GM19395 (cell line): ENCODE data around the gene LTBP1.

Experiments
- ATAC-seq: cut with Tn5 transposase; IDR thresholded peaks from one replicate; pipeline ENCODE4 v1.9.1; 2021; ENCODE audit warnings: mild to moderate bottlenecking, moderate library complexity; ENCODE audit not compliant: unreplicated experiment

Gene LTBP1

DNA sequence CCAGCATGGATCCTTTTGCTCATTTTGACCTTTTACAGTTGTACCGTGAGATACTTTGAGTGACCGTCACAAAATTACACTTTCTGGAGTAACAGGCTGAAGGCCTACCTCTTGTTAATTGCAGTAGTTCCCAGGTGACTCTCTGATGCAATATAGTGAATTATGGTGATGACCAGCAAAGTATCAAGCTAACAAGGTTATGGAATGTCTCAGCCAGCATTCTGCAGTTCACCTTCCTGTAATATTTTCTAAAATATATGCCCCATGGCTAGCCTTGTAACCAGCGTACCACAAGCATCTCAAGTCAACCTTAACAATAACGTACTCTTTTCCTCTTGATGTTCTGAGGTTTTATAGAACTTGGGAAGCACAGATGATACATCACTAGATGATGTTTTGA, 234.7 kb downstream of the LTBP1 start:
- ATAC-seq, result no peak

DNA sequence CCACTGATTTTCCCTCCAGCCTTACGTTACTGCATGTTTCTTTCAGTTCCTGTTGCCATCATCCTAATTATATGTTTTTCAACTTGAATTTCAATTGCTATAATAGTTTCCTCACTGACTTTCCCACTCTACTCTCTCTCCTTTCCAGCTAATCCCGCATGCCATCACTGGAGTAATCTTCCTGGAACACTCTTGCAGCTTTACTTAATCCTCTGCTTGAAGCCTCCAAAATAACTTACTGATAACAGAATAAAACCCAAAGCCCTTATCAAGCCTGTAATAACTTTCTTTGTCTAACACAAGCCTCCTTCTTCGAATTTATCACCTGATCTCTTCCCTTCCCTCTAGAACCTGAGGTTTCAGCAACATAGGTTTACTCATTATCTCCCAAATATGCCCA, 237.3 kb downstream of the LTBP1 start:
- no peak for ATAC-seq

DNA sequence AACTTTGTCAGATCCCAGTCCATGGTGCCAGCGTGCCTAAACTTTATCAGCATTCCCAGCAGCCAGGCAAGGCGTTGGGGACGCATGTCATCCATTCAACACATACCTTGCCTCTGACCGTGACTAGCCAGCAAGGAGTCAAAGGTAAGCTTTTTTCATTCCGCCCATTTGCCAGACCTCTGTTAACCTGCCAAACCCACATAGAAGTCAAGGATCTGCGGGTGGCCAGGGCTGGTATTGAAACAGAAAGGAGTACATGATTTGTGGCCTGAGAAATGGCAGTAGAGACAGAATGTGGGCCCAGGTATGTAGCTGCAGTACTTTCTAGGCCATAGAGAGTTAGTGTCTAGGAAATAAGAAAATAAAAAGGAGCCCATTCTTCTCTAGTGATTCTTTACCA, 240.2 kb downstream of the LTBP1 start:
- no peak for ATAC-seq

DNA sequence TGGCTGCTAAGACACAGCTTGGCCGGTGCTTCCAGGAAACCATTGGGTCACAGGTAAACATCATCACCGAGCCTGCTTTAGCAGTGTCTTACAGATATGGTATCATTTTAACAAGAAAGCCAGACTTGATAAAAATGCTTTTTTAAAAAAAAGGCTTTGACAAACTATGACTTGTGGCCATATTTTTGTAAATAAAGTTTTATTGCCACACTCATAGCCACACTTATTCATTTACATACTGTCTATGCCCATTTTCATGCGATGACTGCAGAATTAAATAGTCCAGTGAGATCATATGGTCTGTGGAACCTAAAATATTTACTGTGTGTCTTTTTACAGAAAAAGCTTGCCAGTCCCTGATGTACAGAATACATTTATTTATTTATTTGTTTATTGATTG, 242.0 kb downstream of the LTBP1 start:
- no peak for ATAC-seq

DNA sequence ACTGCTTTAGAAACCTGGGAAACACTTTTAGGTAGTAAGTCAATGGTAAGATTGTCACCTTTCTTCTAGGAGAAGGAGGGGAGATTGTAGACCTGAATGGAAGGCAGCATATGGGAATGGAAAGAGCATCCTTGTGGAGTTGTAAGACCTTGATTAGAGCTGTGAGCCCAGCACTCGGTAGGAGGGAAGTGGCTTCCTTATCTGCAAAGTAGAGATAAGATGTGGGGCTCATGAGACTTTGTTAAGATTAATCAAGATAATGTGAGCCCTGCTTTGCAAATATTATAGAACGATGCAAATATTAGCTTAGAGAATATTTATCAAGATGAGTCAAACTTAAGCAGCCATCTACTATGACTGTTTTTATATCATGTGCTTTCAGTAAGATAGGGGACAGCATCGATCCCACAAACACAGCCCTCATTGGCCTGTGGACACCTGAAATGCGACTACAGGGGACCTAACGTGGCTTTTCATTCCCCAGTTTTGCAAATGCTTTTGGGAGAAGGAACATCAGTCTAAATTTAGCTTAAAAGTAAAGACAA, 243.7 kb downstream of the LTBP1 start:
- ATAC-seq, result no peak

DNA sequence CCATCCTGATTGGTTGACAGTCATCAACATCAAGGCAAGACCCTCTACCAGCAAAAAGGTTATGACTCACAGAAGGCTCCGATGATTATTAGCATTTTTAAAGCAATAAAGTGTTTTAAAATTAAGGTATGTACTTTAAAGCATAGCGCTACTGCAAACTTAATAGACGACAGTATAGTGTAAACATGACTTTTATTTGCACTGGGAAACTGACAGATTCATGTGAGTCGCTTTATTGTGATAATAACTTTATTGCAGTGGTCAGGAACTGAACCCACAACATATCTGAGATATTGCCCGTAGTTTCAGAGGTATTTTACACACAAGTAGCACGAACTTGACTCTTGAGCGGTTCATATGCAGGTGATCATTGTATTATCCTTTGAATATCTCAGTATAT, 249.1 kb downstream of the LTBP1 start:
- ATAC-seq, result no peak

DNA sequence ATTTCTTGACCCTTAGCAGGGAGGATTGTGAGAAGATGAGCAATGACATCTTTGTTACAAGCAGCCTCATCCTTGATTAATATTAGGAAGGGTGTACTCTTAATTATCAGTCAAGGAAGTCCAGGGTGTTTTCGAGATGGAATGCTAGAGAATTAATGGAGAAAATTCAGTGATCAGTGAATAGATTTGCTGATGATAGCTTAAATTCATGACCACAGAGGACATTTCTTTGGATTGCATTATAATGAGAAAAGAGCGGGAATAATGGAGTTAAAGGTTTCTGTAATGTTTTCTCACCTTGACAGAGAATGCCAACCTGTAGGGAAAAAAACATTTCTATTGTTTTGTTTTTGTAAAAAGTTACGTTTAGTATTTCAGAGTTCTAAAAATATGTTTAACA, 249.9 kb downstream of the LTBP1 start:
- ATAC-seq, result no peak

DNA sequence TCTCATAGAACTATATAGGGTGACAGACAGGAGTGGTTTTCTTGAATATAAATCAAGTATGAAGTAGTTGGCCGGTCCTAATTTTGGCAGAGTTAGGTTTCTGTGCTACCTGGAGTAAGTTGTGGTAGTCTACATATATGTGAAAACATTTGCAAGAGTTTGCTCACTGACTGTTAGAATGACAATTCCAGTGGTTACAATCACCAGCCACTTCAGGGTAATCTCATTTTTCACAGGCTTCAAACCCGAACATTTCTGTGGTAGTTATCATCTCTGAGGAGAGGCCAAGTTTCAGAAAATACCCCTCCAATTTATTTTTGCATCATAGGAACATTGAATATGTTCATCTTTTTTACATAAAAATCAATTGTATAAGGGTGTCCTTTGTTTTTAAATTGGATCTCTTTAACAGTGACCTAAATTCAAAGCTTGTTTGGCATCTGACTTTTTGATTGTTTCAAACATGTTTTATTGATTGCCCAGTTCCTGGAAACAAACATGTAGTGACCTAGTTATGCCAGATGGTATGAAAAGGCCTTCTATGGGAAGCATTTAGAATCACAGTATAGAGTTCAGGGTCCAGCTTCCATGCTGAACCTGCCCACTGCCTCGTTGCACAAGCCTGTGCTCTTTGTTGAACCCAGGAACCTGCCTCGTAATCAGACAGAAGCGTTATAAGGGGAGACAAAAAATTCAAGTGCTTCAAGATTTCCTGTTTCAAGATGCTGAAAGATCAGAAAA, 250.6 kb downstream of the LTBP1 start:
- no peak for ATAC-seq

DNA sequence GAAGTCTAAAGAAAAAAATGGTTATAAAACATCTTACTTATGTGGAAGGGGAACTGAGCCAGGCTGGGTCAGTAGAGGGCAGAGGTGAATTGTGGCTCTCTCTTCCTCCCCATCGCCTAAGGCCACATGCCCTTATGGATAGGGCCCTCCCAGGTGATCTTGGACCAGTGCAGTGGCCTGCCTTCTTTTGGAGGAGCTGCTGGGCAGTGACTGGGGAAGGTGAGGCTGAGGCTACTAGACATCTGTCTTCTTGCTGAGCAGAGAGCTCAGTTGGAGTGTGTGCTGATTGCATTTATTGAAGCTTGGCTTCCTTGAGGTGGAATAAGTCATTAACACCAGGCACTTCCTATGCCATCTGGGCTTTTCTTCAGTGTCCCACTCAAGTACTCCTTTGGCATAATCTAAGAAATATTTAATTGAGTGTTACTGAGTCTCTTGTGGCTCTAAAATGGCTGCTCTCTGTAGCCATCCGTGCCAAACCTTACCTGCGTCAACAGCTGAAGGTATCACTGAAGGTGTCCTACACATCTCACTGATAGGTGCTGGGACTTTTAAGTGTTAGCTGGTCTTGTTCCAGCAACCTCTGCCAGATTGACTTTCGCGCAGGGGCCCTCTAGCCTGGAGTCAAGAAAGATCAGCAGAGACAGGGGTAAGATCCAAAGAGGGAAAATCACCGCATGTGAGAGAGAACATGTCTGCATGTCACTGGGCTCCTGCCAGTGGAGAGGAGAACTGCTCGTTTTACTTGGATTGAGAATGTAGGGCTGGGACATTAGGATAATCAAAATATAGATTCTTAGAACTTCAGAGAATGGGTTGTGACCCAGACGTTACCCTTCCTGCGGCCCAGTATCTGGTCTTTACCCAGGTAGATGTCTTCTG, 256.1 kb downstream of the LTBP1 start:
- ATAC-seq, result no peak

DNA sequence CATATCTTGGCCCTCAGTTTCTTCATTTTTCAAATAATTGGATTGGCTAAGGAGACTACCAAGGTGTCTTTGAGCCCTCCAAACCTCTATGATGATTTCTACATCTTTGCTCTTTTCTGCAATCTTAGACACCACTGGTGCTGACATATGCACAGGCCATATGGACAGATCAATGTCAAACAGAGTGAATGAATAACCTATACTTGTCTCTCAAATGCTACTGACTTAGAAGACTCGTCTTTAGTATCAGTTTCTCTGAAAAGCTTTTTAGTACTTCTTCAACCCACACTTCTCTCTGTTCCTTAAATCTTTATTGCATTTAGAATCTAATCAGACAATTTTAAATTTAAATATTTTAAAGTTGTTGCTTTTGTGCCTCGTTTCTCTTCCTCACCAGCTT, 258.2 kb downstream of the LTBP1 start:
- ATAC-seq, result peak; percentile 65

DNA sequence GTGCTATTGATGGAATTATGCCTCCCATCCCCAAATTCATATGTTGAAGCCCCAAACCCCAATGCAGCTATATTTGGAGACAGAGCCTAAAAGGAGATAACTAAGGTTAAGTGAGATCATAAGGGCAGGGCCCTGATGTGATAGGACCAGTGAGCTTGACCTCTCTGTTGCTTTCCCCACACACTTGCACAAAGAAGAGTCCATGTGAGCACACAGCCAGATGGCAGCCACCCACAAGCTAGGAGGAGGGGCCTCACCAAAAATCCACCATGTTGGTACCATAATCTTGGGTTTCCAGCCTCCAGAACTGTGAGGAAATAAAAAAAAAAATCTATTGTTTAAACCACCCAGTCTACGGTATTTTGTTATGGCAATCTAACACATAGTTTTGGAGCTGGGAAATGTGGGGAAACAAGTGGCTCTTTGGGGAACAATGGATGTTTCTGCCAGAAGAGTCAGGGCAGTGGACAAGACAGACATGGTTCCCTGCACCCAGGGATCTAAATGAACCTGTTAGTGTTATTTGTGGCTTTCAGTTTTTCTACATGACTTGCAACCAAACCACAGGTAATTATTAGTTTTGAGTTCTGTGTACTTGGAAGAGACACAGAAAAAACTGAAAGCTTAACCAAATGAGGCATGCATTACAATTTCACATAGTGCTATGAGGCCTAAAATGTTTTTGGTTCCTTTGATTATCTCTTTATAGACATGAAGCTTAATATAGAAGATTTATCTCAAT, 259.1 kb downstream of the LTBP1 start:
- ATAC-seq, result peak; percentile 95

DNA sequence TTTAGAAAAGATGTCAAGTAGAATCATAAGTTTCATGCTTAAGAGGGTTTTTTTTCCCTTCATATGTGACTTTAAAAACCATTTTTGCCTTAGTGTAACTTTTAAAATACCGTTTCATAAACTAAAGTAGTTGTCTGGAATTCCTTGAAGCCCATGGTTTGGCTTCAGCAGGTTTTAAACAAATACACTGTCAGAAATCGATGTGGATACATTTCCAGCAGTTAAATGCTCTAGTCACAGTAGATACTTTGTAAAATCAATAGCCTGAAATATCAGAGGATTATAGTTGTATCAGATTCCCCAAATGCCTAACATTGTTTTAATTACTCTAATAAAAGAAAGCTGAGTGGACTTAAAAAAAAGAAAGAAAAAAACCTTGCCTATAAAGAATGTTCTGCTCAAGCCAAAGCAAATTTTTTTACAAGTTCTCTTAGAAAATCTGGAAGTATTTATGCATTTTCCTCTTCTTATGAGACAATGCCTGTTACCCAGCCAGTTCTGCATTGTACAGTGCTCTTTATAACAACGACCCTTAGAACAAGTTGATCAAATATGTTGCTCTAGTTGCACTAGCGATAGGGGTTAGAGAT, 260.5 kb downstream of the LTBP1 start:
- ATAC-seq, result no peak

DNA sequence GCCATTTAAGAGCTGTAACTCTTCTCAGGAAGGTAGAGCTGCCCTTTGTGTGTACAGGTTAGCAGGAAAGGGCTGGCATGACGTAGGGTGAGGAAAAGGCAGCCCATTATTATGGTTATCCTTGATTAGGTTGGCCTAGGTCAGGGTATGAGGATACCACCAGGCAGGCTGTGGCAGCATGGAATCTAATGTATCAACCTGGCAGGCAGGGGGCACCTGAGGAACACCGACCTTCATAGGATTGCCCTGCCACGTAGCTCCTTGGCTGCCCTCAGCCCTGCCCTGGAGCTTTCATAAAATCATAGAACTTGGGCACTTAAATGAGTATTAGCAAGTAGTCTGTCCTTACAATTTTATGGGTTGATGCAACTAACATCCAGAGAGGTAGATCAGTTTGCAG, 261.6 kb downstream of the LTBP1 start:
- no peak for ATAC-seq

DNA sequence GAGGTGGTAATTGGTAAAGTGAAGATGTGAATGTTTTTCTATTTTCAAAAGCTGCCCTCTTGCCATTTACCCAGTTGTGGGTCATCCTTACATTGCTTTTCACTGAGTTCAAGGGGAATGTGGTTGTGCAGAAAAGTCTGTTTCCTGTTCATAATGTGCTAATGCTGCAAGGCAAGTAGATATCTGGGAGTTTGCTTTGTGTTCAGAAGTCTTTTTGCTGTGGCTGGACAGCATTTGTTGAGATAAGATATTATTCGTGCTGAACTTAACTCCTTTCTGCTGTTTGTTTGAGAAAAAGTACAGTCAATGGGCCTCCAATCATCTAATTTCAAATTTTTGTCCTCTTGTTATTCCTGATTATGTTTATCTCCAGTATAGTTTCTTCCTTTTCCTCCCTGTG, 263.2 kb downstream of the LTBP1 start:
- no peak for ATAC-seq

DNA sequence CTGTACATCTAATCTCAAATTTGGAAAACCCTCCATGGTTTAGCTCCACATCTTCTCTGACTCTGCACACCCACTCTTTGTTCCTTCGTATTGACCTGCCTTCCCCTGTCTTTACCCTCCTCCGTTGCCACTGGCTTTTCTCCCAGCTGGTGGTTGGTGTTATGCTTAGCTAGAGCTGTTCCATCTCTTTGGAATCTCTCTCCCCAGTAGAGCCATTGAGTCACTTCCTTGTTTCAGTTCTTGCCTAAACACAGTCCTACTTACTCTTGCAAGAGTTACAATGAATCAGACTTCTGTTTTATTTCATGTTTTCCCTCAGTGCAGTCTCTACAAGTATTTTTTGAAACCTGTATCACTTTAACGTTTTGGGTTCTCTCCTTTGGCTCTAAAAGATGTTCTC, 263.9 kb downstream of the LTBP1 start:
- no peak for ATAC-seq

DNA sequence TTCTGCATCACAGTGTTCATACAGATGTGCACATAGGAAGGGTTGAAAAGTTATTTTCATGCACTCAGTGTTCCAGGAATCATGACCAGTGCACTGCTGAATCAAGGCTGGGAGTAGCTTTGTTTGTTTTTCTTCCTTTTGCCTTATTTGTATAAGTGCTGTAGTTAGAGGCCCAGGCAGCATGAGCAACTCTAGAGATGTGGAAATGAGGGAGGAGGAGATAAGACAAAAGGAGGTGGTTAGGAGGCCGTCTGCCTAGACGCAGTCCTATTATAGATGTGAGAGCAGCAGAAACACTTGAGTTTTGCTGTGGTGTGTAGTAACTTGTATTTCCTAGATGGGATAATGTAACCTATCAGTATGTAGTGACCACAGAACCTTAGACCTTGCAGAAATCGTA, 265.4 kb downstream of the LTBP1 start:
- ATAC-seq, result no peak

DNA sequence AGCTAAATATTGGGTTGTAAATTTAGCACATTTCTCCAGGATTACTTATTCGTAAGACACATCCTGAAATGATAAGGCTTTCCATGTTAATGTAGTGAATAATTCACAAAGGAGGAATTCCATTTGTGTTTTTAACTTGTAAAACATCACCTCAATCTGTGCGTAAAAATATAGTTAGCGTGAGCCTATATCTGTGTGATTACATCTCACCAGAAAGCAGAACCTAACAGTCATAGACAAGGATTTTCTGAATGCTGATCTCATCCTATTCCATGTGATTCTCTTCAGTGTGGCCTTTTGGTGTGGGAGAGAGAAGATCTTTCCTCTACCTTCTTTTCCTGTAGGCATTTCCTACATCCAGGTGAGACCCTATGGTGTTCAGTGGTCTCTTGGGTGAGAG, 266.5 kb downstream of the LTBP1 start:
- ATAC-seq, result no peak

DNA sequence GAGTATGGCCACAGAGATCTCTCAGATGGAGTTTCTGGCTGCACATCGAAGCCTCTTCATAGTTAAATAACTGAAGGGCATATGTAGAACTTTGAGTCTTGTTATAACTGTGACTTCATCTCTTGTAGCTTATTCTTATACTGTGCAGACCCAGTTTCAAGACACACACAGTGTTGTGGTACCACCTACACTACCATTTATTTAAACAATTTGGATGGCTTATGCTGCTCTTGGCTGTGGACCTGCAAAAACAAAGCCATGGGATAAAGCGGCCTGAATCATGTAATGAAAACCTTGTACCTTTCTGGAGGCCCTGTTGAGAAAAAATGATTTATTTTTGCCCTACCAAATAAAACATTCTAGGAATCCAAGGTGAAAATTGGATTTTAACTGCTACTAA, 266.9 kb downstream of the LTBP1 start:
- no peak for ATAC-seq

DNA sequence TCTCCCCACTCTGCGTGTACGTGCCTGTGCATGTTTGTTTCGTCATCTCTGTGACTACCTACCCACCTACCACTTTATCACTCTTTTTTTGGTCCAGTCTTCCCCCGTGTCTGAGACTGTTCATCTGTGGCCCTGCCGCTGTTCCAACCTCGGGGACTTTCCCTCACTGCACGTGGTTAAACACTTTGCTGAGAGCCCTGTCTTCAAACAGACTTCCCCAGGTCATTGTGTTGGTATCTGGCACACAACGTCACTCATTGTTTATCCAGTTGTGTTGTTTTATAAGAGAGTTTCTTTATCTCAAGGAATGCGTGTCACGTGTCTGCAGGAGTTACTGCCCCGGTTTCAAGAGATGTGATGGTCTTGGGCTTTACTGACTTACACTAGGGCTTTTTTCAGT, 267.7 kb downstream of the LTBP1 start:
- no peak for ATAC-seq

DNA sequence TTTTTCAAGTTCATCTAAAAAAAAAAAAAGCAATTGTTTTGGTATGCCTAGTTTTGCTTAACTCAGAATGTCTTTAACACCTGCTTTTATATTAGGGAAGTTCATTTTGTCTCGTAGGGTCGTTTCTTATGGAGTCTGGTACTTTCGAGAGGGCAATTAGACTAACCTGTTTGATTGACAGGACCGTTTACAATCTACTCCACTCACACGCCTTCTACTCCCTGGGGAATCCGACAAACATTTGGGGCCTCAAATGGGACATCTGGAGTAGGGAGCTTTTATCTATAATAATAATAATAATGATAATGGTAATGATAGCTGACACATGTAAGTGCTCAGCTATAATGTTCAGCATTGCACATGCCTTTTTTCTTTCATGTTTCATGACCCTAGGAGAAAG, 268.1 kb downstream of the LTBP1 start:
- no peak for ATAC-seq

DNA sequence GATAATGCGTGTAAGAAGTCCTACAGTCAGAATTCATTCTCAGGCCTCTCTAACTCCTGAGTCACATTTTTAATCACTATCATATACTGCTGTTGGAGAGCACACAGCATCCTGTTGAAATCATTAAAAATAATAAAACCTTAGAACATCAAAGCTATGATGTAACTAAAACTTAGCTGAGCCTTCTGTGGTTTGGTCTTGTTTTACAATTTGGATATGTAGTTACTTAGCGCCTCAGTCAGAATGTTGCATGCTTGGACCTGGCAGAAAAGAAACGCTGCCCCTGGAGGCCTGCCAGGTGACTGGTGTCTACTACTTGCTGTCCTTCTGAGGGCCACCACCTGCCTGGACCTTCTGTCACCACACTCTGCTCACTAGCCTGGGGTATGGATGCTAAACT, 268.5 kb downstream of the LTBP1 start:
- no peak for ATAC-seq
